Measurements from ENCODE around the gene OR51B2.

Gene OR51B2, protein sequence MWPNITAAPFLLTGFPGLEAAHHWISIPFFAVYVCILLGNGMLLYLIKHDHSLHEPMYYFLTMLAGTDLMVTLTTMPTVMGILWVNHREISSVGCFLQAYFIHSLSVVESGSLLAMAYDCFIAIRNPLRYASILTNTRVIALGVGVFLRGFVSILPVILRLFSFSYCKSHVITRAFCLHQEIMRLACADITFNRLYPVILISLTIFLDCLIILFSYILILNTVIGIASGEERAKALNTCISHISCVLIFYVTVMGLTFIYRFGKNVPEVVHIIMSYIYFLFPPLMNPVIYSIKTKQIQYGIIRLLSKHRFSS

DNA sequence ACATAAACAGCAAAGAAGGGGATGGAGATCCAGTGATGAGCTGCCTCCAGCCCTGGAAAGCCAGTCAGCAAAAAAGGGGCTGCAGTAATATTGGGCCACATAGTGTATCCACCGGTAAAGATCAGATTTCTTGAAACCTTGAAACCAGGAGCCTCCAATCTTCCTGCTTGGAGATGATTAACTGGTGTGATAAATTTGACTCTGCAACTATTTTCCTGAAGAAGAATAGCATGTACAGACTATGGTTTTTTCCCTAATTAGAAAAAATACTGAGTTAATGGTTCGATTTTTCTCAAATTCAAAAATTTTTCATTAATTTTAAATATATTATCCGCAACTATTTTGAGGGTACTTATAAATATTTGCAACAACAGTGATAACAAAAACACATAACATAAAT lies at the start of gene OR51B2:
OR51B2 (minus strand) TSS at position 101 of the 400 bp plus-strand sequence; CDS start at position 101, 0 bp downstream.
- no peak for ATAC-seq
- TF ChIP-seq SNAI2 (CRISPR knock-in tag; IDR thresholded peaks at IDR 0.05) (no peak), ZFP3 (CRISPR knock-in tag; IDR thresholded peaks at IDR 0.05) (no peak), ZFP30 (CRISPR knock-in tag; IDR thresholded peaks at IDR 0.05) (no peak), TCF4 (CRISPR knock-in tag; IDR thresholded peaks at IDR 0.05; ENCODE audit: borderline replicate concordance) (no peak), ZC3H10 (CRISPR knock-in tag; IDR thresholded peaks at IDR 0.05) (no peak), TOX (CRISPR knock-in tag; IDR thresholded peaks at IDR 0.05; ENCODE audit: borderline replicate concordance) (no peak), OSR1 (CRISPR knock-in tag; IDR thresholded peaks at IDR 0.05) (no peak), CSDC2 (CRISPR knock-in tag; IDR thresholded peaks at IDR 0.05) (no peak), ZNF70 (CRISPR knock-in tag; IDR thresholded peaks at IDR 0.05) (no peak)
- TF ChIP-seq, protein P1, sequence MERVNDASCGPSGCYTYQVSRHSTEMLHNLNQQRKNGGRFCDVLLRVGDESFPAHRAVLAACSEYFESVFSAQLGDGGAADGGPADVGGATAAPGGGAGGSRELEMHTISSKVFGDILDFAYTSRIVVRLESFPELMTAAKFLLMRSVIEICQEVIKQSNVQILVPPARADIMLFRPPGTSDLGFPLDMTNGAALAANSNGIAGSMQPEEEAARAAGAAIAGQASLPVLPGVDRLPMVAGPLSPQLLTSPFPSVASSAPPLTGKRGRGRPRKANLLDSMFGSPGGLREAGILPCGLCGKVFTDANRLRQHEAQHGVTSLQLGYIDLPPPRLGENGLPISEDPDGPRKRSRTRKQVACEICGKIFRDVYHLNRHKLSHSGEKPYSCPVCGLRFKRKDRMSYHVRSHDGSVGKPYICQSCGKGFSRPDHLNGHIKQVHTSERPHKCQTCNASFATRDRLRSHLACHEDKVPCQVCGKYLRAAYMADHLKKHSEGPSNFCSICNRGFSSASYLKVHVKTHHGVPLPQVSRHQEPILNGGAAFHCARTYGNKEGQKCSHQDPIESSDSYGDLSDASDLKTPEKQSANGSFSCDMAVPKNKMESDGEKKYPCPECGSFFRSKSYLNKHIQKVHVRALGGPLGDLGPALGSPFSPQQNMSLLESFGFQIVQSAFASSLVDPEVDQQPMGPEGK (CRISPR knock-in tag; IDR thresholded peaks at IDR 0.05; ENCODE audit: borderline replicate concordance): no peak
- TF ChIP-seq, protein P2, sequence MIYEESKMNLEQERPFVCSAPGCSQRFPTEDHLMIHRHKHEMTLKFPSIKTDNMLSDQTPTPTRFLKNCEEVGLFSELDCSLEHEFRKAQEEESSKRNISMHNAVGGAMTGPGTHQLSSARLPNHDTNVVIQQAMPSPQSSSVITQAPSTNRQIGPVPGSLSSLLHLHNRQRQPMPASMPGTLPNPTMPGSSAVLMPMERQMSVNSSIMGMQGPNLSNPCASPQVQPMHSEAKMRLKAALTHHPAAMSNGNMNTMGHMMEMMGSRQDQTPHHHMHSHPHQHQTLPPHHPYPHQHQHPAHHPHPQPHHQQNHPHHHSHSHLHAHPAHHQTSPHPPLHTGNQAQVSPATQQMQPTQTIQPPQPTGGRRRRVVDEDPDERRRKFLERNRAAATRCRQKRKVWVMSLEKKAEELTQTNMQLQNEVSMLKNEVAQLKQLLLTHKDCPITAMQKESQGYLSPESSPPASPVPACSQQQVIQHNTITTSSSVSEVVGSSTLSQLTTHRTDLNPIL (CRISPR knock-in tag; IDR thresholded peaks at IDR 0.05; ENCODE audit: low read depth): no peak
- TF ChIP-seq, protein P3, sequence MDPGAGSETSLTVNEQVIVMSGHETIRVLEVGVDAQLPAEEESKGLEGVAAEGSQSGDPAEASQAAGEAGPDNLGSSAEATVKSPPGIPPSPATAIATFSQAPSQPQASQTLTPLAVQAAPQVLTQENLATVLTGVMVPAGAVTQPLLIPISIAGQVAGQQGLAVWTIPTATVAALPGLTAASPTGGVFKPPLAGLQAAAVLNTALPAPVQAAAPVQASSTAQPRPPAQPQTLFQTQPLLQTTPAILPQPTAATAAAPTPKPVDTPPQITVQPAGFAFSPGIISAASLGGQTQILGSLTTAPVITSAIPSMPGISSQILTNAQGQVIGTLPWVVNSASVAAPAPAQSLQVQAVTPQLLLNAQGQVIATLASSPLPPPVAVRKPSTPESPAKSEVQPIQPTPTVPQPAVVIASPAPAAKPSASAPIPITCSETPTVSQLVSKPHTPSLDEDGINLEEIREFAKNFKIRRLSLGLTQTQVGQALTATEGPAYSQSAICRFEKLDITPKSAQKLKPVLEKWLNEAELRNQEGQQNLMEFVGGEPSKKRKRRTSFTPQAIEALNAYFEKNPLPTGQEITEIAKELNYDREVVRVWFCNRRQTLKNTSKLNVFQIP (CRISPR knock-in tag; IDR thresholded peaks at IDR 0.05; ENCODE audit: borderline replicate concordance, low read depth): no peak

DNA sequence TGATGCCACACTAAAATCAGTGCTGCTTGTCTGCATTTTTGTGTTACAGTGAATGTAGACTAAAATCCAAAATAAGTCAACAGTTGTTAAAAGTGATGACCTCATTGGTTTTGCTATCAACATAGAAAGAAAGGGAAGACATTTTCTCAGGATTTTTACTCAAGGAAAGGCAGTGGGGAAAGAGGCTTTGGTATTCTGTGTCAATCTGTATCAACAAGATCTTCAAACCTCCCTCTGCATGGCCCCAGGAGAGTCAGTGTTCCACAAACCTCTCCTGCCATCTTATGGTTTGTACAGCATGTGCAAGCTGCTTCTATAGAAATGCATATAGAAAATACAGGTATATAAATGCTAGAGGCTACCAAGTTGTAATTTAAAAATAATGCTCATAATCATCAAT lies 45.7 kb upstream of the OR51B2 start:
- 0 out of 3 replicates have a peak, but pooled peaks have one; percentile 32 for ATAC-seq
- TF ChIP-seq, protein P2 (CRISPR knock-in tag; IDR thresholded peaks at IDR 0.05; ENCODE audit: low read depth): no peak
- TF ChIP-seq ZFP3 (CRISPR knock-in tag; IDR thresholded peaks at IDR 0.05): no peak
- TF ChIP-seq ZFP30 (CRISPR knock-in tag; IDR thresholded peaks at IDR 0.05): no peak
- TF ChIP-seq ZNF8 (CRISPR knock-in tag; IDR thresholded peaks at IDR 0.05): no peak
- no peak for TF ChIP-seq PPARA (CRISPR knock-in tag; IDR thresholded peaks at IDR 0.05; ENCODE audit: borderline replicate concordance)

DNA sequence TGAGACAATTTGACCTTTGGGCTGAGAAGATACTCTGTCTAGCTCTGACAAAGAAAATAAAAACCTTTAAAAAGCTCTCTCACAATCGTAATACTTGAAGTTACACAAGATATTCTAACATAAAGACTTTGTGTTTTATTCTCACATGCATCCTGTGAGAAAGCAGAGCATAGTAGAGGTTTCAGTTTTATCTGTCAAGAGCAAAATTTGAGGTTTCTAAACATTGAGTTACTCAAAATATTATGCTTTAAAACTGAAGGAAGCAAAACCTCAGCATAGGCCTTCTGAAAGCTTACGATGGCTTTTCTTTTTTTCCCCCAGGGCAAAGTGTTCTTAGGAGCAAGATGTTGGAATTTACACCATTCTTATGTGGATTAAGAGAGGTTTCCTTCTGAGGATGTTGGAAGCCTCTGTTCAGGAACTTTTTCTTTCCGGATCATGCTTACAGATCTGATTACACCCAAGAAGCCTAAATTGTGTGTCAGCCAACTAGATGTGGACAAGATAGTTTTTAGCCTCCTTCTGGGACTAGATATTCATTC lies 44.5 kb upstream of the OR51B2 start:
- TF ChIP-seq ISL1 (CRISPR knock-in tag; IDR thresholded peaks at IDR 0.05): no peak
- TF ChIP-seq, protein P3 (CRISPR knock-in tag; IDR thresholded peaks at IDR 0.05; ENCODE audit: borderline replicate concordance, low read depth): no peak
- no peak for TF ChIP-seq ZNF70 (CRISPR knock-in tag; IDR thresholded peaks at IDR 0.05)
- TF ChIP-seq GLIS3 (CRISPR knock-in tag; IDR thresholded peaks at IDR 0.05): no peak
- TF ChIP-seq RARB (CRISPR knock-in tag; IDR thresholded peaks at IDR 0.05): no peak
- ATAC-seq: no peak

DNA sequence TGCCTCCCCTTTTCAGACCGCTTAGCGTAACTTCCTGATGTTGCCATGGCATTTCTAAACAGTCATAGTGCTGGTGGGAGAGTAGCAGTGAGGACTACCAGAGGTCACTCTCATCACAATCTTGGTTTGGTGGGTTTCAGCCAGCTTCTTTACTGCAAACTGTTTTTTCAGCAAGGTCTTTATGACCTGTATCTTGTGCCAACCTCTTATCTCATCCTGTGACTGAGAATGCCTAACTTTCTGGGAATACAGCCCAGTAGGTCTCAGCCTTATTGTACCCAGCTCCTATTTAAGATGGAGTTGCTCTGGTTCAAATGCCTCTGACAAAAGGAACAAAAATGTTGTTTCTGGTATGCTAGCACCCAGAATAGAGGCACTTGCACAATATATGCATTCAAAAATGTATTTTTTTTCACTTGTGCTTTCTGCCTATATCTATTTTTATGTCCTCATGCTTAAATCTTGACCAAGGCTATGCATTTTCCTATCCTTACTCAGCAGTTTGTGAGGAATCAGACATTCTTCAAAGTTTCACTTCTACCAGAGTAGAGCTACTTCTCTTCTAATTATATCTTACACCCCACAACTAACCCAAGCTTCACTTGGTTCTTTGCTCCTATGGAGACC lies 43.5 kb upstream of the OR51B2 start:
- peak; percentile 76 for ATAC-seq
- no peak for TF ChIP-seq PPARA (CRISPR knock-in tag; IDR thresholded peaks at IDR 0.05; ENCODE audit: borderline replicate concordance)
- peak; percentile 40; the same call in 1 of the 2 replicates for TF ChIP-seq BACH2 (CRISPR knock-in tag; IDR thresholded peaks at IDR 0.05; ENCODE audit: borderline replicate concordance)
- TF ChIP-seq, protein P1 (CRISPR knock-in tag; IDR thresholded peaks at IDR 0.05; ENCODE audit: borderline replicate concordance): peak; percentile 93; the same call in 1 of the 2 replicates
- no peak for TF ChIP-seq ZC3H10 (CRISPR knock-in tag; IDR thresholded peaks at IDR 0.05)
- peak; percentile 99 for TF ChIP-seq SNAI2 (CRISPR knock-in tag; IDR thresholded peaks at IDR 0.05)
- TF ChIP-seq ESRRG (CRISPR knock-in tag; IDR thresholded peaks at IDR 0.05): peak; percentile 79; the same call in 1 of the 2 replicates
- TF ChIP-seq, protein P2 (CRISPR knock-in tag; IDR thresholded peaks at IDR 0.05; ENCODE audit: low read depth): peak; percentile 85; the same call in 1 of the 2 replicates
- peak; percentile 99 for TF ChIP-seq GLIS3 (CRISPR knock-in tag; IDR thresholded peaks at IDR 0.05)
- peak; percentile 98 for TF ChIP-seq ZFP3 (CRISPR knock-in tag; IDR thresholded peaks at IDR 0.05)
- peak; percentile 54; the same call in 1 of the 2 replicates for TF ChIP-seq ZNF8 (CRISPR knock-in tag; IDR thresholded peaks at IDR 0.05)
- TF ChIP-seq CSDC2 (CRISPR knock-in tag; IDR thresholded peaks at IDR 0.05): peak; percentile 100
- TF ChIP-seq, protein P3 (CRISPR knock-in tag; IDR thresholded peaks at IDR 0.05; ENCODE audit: borderline replicate concordance, low read depth): 0 out of 2 replicates have a peak, but pooled peaks have one; percentile 32

All from SK-N-SH treated with all-trans-retinoic acid at 6 μM for 48 hours (cell line).